HG02943 (cell line): ENCODE results near the gene HMX2.
"Not testable (repeated sequence)": the region's sequence is repeated elsewhere in the genome, so short reads cannot be mapped to it uniquely, and the experiment has no call there.

Experiments
- ATAC-seq: cut with Tn5 transposase; IDR thresholded peaks from one replicate; pipeline ENCODE4 v1.9.1; 2021; ENCODE audit warnings: mild to moderate bottlenecking, low read depth, moderate library complexity; ENCODE audit not compliant: unreplicated experiment

Gene HMX2

GRCh38 chr10:123150271-123150985, 2.5 kb downstream of the HMX2 start:
- no peak for ATAC-seq

GRCh38 chr10:123150986-123151736, 3.2 kb downstream of the HMX2 start:
- no peak for ATAC-seq

- ATAC-seq = no peak
These were observed 3.8 kb downstream of the HMX2 start for GRCh38 chr10:123151737-123152135.

DNA sequence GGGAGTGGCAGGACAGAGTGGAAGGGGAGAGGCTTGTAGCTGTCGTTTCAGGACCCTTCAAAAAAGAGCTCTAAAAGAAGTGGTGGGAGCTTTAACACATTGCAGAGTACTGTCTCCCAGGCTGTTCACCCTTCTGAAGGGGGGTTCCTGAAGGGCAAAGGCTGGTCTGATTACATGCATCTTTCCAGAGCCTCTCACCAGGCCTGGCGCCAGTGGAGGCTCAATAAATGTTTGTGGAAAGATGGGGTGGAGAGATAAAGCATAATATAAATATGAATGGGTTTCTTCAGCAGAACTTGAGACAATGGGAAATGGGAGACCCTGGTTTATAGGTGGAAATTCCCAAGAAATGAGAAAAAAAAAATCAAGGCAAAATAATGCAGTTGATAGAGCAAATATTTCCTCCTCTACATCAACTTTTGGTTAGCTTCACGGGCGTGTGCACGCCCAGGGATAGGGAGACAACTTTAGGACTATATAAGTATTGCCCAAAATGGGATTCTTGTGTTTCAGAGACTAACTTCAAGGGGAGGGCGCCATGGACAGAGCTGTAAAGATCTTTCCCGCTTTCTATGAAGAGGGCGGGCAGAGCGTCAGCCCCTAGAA, 5.7 kb downstream of the HMX2 start:
- ATAC-seq = no peak

- ATAC-seq = peak; percentile 93
These were observed 6.3 kb downstream of the HMX2 start, which contains the start of gene BUB3 for GRCh38 chr10:123154092-123154710. Gene BUB3, plus strand, starts transcription at chr10:123154402. Its CDS starts 516 bp downstream, at chr10:123154918.

DNA sequence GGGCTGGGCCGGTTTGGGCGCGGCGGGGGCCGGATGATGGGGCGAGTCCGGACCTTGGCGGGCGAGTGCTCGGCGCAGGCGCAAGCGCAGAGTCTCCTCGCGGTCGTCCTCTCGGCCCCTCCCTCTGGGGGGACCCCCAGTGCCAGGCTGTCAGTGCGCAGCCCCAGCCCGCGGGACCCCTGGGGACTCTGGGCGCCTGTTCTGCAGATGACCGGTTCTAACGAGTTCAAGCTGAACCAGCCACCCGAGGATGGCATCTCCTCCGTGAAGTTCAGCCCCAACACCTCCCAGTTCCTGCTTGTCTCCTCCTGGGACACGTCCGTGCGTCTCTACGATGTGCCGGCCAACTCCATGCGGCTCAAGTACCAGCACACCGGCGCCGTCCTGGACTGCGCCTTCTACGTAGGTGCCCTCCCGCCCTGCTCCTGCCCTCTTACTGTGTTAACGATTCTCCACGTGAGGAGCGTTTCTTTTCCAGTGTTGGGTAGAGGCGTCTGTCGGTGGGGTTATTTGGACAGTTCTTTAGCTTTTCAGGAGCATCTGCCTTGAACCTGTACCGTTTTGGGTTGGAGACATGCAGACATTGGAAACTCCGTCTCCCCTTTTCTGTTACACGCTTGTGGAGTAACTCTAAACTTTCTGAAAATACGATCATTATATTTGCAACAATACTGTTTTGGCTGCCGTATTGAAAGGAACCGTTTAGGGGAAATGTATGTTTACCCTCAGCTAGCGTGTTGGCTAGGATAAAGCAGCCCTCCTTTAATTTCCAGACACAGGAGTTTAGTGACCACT, 7.0 kb downstream of the HMX2 start:
- peak; percentile 52 for ATAC-seq

- no peak for ATAC-seq
These were observed 8.1 kb downstream of the HMX2 start for GRCh38 chr10:123156078-123156477.

DNA sequence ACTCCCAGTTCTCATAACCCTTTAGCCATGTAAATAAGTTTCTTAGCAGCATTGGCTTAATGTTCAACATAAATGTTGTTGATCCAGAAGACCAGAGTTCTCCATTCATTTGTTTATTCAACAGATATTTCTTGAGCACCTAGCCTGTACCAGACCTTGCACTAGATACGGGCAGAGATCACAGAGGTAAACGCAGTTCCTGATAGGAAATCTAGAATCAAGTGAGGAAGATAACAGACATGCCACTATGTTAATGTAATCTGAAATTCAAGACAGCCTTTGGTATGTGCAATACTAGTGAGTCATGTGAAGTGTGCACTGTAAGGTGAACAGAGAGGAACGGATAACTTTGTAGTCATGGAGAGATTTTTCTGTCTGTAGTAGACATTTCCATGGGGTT, 9.3 kb downstream of the HMX2 start:
- ATAC-seq = no peak

DNA sequence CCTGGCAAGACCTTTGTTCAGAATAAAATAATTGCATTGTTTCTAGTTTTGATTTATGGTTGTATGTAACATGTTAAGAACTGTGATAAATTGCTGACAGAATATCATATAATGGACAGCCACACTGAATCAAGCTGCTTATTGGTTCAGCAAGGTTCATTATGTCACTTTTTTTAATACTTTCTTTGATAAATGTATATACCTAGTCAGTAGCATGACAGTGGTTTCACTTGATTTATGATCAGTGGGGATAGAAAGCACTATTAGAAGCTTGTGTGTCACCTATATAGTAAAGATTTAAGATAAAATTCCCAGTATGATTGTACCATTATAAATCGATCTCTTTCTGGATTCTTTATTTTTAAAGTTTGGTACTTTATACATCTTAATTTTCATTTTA, 10.7 kb downstream of the HMX2 start:
- ATAC-seq = no peak

DNA sequence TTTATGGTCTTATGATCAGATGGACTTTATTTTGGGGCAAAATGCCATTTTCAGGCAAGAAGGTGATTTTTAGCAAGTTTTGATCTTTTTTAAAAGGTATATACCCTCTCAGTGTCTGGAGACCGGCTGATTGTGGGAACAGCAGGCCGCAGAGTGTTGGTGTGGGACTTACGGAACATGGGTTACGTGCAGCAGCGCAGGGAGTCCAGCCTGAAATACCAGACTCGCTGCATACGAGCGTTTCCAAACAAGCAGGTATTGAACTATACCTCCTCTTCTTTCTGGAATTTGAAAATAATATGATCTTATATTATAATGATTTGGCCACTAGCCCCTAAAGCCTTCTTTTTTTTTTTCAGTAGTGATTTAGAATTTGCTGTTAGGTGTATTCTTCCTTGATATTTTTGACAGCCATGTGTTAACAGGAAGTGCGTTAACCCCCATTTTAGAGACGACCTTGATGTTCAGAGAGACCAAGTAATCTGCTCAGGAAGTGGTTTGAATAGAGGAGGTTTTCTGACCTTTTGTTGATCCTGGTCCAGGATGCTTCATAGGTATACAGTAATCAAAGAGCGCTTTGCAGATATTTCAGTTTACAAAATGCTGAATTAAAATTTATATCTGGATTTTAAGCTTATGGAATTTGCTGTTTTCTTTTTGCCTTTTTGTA, 12.5 kb downstream of the HMX2 start:
- ATAC-seq = no peak

DNA sequence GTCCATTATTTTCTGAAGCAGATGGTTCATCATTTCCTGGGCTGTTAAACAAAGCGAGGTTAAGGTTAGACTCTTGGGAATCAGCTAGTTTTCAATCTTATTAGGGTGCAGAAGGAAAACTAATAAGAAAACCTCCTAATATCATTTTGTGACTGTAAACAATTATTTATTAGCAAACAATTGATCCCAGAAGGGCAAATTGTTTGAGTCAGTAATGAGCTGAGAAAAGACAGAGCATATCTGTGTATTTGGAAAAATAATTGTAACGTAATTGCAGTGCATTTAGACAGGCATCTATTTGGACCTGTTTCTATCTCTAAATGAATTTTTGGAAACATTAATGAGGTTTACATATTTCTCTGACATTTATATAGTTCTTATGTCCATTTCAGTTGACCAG, 16.4 kb downstream of the HMX2 start:
- ATAC-seq = no peak

DNA sequence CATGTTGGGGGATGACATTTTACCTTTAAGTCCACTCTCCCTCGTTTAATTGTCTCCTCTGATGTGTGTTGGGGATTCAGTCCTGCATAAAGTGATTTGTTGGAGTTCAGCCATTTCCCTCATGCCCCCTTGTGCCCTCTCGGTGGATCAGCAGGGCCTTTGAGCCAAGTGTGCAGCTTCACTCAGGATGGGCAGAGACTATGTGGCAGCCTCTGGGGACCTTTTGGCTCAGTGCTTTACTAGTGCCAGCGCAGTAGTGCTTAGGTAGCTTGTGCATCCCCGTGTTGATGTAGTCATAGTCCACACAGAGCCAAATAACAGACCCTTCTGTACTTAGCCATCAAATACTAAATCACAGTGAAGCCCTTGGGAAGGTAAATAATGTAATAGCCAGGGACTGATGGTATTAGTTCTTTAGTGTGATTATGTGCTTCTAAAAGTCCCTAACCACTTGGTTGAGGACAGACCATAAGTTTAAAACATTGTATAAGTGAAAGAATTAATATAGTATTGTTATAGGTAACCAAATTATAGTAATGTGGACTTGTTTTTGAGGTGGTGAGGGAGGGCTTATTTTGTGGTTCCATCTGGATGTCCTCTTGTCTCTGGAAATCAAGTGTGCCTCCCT, 17.6 kb downstream of the HMX2 start:
- ATAC-seq = no peak

DNA sequence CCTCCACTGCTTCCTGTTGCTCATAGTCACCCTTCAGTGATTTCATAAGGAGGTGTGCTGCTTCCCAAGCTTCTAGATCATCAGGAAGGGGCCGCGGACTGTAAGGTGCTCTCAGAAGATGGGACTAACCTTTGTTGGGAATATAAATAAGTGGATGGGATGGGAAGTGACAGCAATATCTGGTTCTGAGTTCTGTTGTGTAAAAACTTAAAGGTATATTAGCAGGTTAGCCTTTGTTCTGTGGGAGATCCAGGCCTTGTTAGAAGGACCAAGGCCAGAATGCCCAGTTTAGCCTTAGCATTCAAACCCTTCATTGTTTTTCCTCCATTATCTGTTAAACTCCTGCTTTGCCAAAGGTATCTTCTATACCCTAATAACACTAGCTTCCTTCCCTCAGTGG, 18.7 kb downstream of the HMX2 start:
- ATAC-seq = no peak

DNA sequence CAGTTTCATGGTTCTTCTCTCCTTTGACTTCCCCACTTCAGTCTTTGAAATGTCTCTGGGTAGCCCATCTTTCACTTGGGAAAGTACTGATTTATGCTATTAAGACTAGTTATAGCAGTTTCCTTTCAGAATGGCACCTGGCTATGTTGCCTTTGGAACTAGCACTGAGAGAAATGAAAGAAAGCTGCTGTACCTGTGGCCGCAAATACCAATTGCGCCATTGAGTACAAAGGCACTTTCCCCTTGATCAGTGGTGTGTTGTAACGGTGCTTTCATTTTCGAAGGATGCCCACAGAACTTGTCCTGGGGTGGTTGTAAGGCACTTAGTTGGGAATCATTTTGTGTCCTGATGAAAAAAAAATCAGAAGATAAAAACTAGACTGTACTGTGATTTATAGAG, 23.0 kb downstream of the HMX2 start:
- no peak for ATAC-seq

DNA sequence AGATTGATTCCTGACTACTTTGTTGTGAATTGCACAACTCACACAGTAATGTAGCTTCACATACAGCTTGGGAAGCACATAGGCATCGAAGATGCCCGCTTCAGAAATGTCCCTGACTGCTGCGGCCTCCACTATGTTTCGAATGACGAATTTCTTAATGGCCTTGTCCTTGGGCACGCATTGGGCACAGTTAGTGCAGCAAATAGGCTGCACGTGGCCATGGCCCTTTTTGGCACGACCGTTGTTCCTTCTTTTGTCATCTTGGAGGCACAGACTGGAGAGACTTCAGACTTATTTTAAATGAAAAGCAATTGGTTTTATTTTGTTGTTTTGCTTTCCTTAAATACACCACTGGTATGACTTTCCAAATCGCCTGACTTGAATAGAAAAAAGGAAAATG, 23.7 kb downstream of the HMX2 start:
- ATAC-seq = not testable (repeated sequence)

GRCh38 chr10:123175389-123176387, 27.8 kb downstream of the HMX2 start:
- ATAC-seq = no peak

DNA sequence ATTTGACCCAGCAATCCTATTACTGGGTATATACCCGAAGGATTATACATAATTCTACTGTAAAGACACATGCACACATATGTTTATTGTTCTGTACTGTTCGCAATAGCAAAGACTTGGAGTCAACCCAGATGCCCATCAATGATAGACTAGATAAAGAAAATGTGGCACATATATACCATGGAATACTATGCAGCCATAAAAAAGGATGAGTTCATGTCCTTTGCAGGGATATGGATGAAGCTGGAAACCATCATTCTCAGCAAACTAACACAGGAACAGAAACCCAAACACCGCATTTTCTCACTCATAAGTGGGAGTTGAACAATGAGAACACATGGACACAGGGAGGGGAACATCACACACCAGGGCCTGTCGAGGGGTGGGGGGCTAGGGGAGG, 30.5 kb downstream of the HMX2 start:
- not testable (repeated sequence) for ATAC-seq
